Measurements from ENCODE around the gene SHKBP1. TPM values are rescaled to one million over a fixed set of nuclear protein-coding genes. Genes with fewer than 3 reads are reported as not detected.
"Not testable (repeated sequence)": the region's sequence is repeated elsewhere in the genome, so short reads cannot be mapped to it uniquely, and the experiment has no call there.

Gene SHKBP1
- total RNA-seq, 1 donor from 2014 or later: 56.3 TPM

GRCh38 chr19:40539070-40539469 lies 37.6 kb upstream of the SHKBP1 start:
- Mint-ChIP-seq H3K27me3 (ENCODE audit: low read depth, unreplicated experiment) (peaks cover 37% of the 10 kb centered on the region), H3K9me3 (ENCODE audit: unreplicated experiment) (no peaks in the 10 kb centered on the region)
- FAIRE-seq: no peak

GRCh38 chr19:40542202-40542859 lies 34.3 kb upstream of the SHKBP1 start:
- DNase-seq (ENCODE audit: low read depth) (no peak), FAIRE-seq (no peak)
- Histone ChIP-seq H3K9me3 (ENCODE audit: insufficient read depth, low read depth, low read length) (no peaks in the 10 kb centered on the region), H3K4me2 (ENCODE audit: low read length) (no peak overlapping the region), H4K20me1 (ENCODE audit: insufficient read depth, low read length) (no peaks in the 10 kb centered on the region), H3K9ac (ENCODE audit: low read length) (no peak overlapping the region), H3K36me3 (ENCODE audit: insufficient read depth, low read length) (no peaks in the 10 kb centered on the region), H3K27ac (ENCODE audit: low read depth, low read length) (no peak overlapping the region), H3K4me1 (ENCODE audit: insufficient read depth, low read length) (no peaks in the 10 kb centered on the region), H3K4me3 (ENCODE audit: insufficient read depth, low read depth, low read length) (no peak overlapping the region), H2AFZ (ENCODE audit: low read depth, low read length) (no peak overlapping the region), H3K27me3 (ENCODE audit: insufficient read depth, low read length) (no peaks in the 10 kb centered on the region), H3K79me2 (ENCODE audit: insufficient read depth, low read length) (no peaks in the 10 kb centered on the region)
- H3K4me3 Mint-ChIP-seq (ENCODE audit: unreplicated experiment): no peak overlapping the region
- no peaks in the 10 kb centered on the region for H3K4me1 Mint-ChIP-seq (ENCODE audit: low read depth, unreplicated experiment)
- TF ChIP-seq EZH2 (IDR thresholded peaks at IDR 0.05; ENCODE audit: insufficient read depth, low read length): no peak
- TF ChIP-seq CTCF (IDR thresholded peaks at IDR 0.05; ENCODE audit: insufficient read depth, low read depth, low read length): no peak
- no peaks in the 10 kb centered on the region for H3K36me3 Mint-ChIP-seq (ENCODE audit: low read depth, unreplicated experiment)
- peaks cover 3% of the 10 kb centered on the region for H3K9me3 Mint-ChIP-seq (ENCODE audit: unreplicated experiment)
- no peak overlapping the region for H3K27ac Mint-ChIP-seq (ENCODE audit: unreplicated experiment)
- peaks cover 30% of the 10 kb centered on the region for H3K27me3 Mint-ChIP-seq (ENCODE audit: low read depth, unreplicated experiment)

More at GRCh38 chr19:40539070-40539469, 37.6 kb upstream of the SHKBP1 start:
- Mint-ChIP-seq H3K4me1 (ENCODE audit: low read depth, unreplicated experiment) (no peaks in the 10 kb centered on the region), H3K27ac (ENCODE audit: unreplicated experiment) (no peak overlapping the region), H3K4me3 (ENCODE audit: unreplicated experiment) (no peak overlapping the region), H3K36me3 (ENCODE audit: low read depth, unreplicated experiment) (no peaks in the 10 kb centered on the region)
- H3K4me2 ChIP-seq (ENCODE audit: low read length): no peak overlapping the region
- H3K9ac ChIP-seq (ENCODE audit: low read length): no peak overlapping the region
- DNase-seq (ENCODE audit: low read depth): no peak
- H2AFZ ChIP-seq (ENCODE audit: low read depth, low read length): no peak overlapping the region
- no peak overlapping the region for H3K27ac ChIP-seq (ENCODE audit: low read depth, low read length)
- no peak overlapping the region for H3K4me3 ChIP-seq (ENCODE audit: insufficient read depth, low read depth, low read length)
- H4K20me1 ChIP-seq (ENCODE audit: insufficient read depth, low read length): no peaks in the 10 kb centered on the region
- H3K9me3 ChIP-seq (ENCODE audit: insufficient read depth, low read depth, low read length): no peaks in the 10 kb centered on the region
- H3K4me1 ChIP-seq (ENCODE audit: insufficient read depth, low read length): no peaks in the 10 kb centered on the region
- no peaks in the 10 kb centered on the region for H3K36me3 ChIP-seq (ENCODE audit: insufficient read depth, low read length)
- H3K79me2 ChIP-seq (ENCODE audit: insufficient read depth, low read length): no peaks in the 10 kb centered on the region
- TF ChIP-seq EZH2 (IDR thresholded peaks at IDR 0.05; ENCODE audit: insufficient read depth, low read length) (no peak), CTCF (IDR thresholded peaks at IDR 0.05; ENCODE audit: insufficient read depth, low read depth, low read length) (no peak)
- H3K27me3 ChIP-seq (ENCODE audit: insufficient read depth, low read length): no peaks in the 10 kb centered on the region

GRCh38 chr19:40543029-40543597 lies 33.6 kb upstream of the SHKBP1 start:
- no peak overlapping the region for H3K4me3 ChIP-seq (ENCODE audit: insufficient read depth, low read depth, low read length)
- H3K9me3 ChIP-seq (ENCODE audit: insufficient read depth, low read depth, low read length): no peaks in the 10 kb centered on the region
- no peaks in the 10 kb centered on the region for H3K36me3 Mint-ChIP-seq (ENCODE audit: low read depth, unreplicated experiment)
- no peaks in the 10 kb centered on the region for H4K20me1 ChIP-seq (ENCODE audit: insufficient read depth, low read length)
- H2AFZ ChIP-seq (ENCODE audit: low read depth, low read length): no peak overlapping the region
- H3K4me1 Mint-ChIP-seq (ENCODE audit: low read depth, unreplicated experiment): no peaks in the 10 kb centered on the region
- no peak for TF ChIP-seq EZH2 (IDR thresholded peaks at IDR 0.05; ENCODE audit: insufficient read depth, low read length)
- no peak for TF ChIP-seq CTCF (IDR thresholded peaks at IDR 0.05; ENCODE audit: insufficient read depth, low read depth, low read length)
- no peak overlapping the region for H3K27ac ChIP-seq (ENCODE audit: low read depth, low read length)
- H3K79me2 ChIP-seq (ENCODE audit: insufficient read depth, low read length): no peaks in the 10 kb centered on the region
- DNase-seq (ENCODE audit: low read depth) (no peak), FAIRE-seq (no peak)
- H3K27me3 Mint-ChIP-seq (ENCODE audit: low read depth, unreplicated experiment): peaks cover 28% of the 10 kb centered on the region
- H3K27ac Mint-ChIP-seq (ENCODE audit: unreplicated experiment): no peak overlapping the region
- H3K4me1 ChIP-seq (ENCODE audit: insufficient read depth, low read length): no peaks in the 10 kb centered on the region
- H3K9ac ChIP-seq (ENCODE audit: low read length): no peak overlapping the region
- H3K4me3 Mint-ChIP-seq (ENCODE audit: unreplicated experiment): no peak overlapping the region
- no peaks in the 10 kb centered on the region for H3K27me3 ChIP-seq (ENCODE audit: insufficient read depth, low read length)
- no peaks in the 10 kb centered on the region for H3K36me3 ChIP-seq (ENCODE audit: insufficient read depth, low read length)
- peaks cover 3% of the 10 kb centered on the region for H3K9me3 Mint-ChIP-seq (ENCODE audit: unreplicated experiment)
- H3K4me2 ChIP-seq (ENCODE audit: low read length): no peak overlapping the region

GRCh38 chr19:40546153-40546841 lies 30.4 kb upstream of the SHKBP1 start:
- not testable (repeated sequence) for H3K4me1 Mint-ChIP-seq (ENCODE audit: low read depth, unreplicated experiment); H3K4me3 Mint-ChIP-seq (ENCODE audit: unreplicated experiment); DNase-seq (ENCODE audit: low read depth)

More at GRCh38 chr19:40546153-40546841, 30.4 kb upstream of the SHKBP1 start:
- not testable (repeated sequence) for H3K4me3 ChIP-seq (ENCODE audit: insufficient read depth, low read depth, low read length); H3K27me3 ChIP-seq (ENCODE audit: insufficient read depth, low read length); H3K36me3 Mint-ChIP-seq (ENCODE audit: low read depth, unreplicated experiment); H3K9ac ChIP-seq (ENCODE audit: low read length); H3K27ac ChIP-seq (ENCODE audit: low read depth, low read length); FAIRE-seq; H3K9me3 ChIP-seq (ENCODE audit: insufficient read depth, low read depth, low read length); H3K9me3 Mint-ChIP-seq (ENCODE audit: unreplicated experiment); H3K4me2 ChIP-seq (ENCODE audit: low read length); H4K20me1 ChIP-seq (ENCODE audit: insufficient read depth, low read length); H2AFZ ChIP-seq (ENCODE audit: low read depth, low read length); H3K4me1 ChIP-seq (ENCODE audit: insufficient read depth, low read length); H3K79me2 ChIP-seq (ENCODE audit: insufficient read depth, low read length); H3K36me3 ChIP-seq (ENCODE audit: insufficient read depth, low read length)
- H3K27me3 Mint-ChIP-seq (ENCODE audit: low read depth, unreplicated experiment): peaks cover 48% of the 10 kb centered on the region
- H3K27ac Mint-ChIP-seq (ENCODE audit: unreplicated experiment): peak overlapping the region; percentile 18

All from astrocyte (in vitro differentiated cells and primary cell).